Mononuclear cell (primary cell): Measurements from ENCODE around the gene PCDH9. TPM values are rescaled to one million over a fixed set of nuclear protein-coding genes. Genes with fewer than 3 reads are reported as not detected.

ENCODE experiments used
- H3K27me3 ChIP-seq: 2 replicates; pipeline ENCODE4 v1.6.0; 2011; ENCODE audit warnings: low read length, control low read depth; ENCODE audit not compliant: insufficient read depth
- H3K4me1 ChIP-seq: 2 replicates; pipeline ENCODE4 v1.5.1; 2011; ENCODE audit warnings: mild to moderate bottlenecking, low read length, control low read depth; ENCODE audit not compliant: insufficient read depth
- H3K4me3 ChIP-seq: 2 replicates; pipeline ENCODE4 v1.5.1; 2011; ENCODE audit warnings: mild to moderate bottlenecking, low read length, moderate library complexity
- H3K9me3 ChIP-seq: 2 replicates; pipeline ENCODE4 v1.5.1; 2011; ENCODE audit warnings: low read depth, mild to moderate bottlenecking, control low read depth, low read length
- total RNA-seq: library from RNA; depleted of rRNA; stranded (reverse); fragments of >200 nt; gene quantifications from one replicate; pipeline ENCODE4 v1.2.3, GENCODE V29; 2012

PCDH9 gene
- total RNA-seq, 1 donor, result 1.5 TPM

- H3K4me3 ChIP-seq, result no peak overlapping the region
- H3K4me1 ChIP-seq, result no peaks in the 10 kb centered on the region
- H3K27me3 ChIP-seq, result no peaks in the 10 kb centered on the region
- no peaks in the 10 kb centered on the region for H3K9me3 ChIP-seq
Observed at GRCh38 chr13:67078062-67078461, 152.1 kb downstream of the PCDH9 start.

- Histone ChIP-seq H3K27me3 (no peaks in the 10 kb centered on the region), H3K9me3 (no peaks in the 10 kb centered on the region), H3K4me3 (no peak overlapping the region), H3K4me1 (no peaks in the 10 kb centered on the region)
Observed at GRCh38 chr13:67077132-67077531, 153.0 kb downstream of the PCDH9 start.

GRCh38 chr13:67076378-67076777 lies 153.8 kb downstream of the PCDH9 start:
- Histone ChIP-seq H3K4me1 (no peaks in the 10 kb centered on the region), H3K4me3 (no peak overlapping the region), H3K9me3 (no peaks in the 10 kb centered on the region), H3K27me3 (no peaks in the 10 kb centered on the region)

GRCh38 chr13:67075239-67075638 lies 154.9 kb downstream of the PCDH9 start:
- no peak overlapping the region for H3K4me3 ChIP-seq
- H3K4me1 ChIP-seq, result no peaks in the 10 kb centered on the region
- H3K9me3 ChIP-seq, result no peaks in the 10 kb centered on the region
- no peaks in the 10 kb centered on the region for H3K27me3 ChIP-seq

GRCh38 chr13:67071918-67072598 lies 158.1 kb downstream of the PCDH9 start:
- Histone ChIP-seq H3K9me3 (no peaks in the 10 kb centered on the region), H3K27me3 (no peaks in the 10 kb centered on the region), H3K4me1 (no peaks in the 10 kb centered on the region), H3K4me3 (no peak overlapping the region)

GRCh38 chr13:67070306-67070705 lies 159.8 kb downstream of the PCDH9 start:
- no peaks in the 10 kb centered on the region for H3K27me3 ChIP-seq
- no peak overlapping the region for H3K4me3 ChIP-seq
- no peaks in the 10 kb centered on the region for H3K4me1 ChIP-seq
- no peaks in the 10 kb centered on the region for H3K9me3 ChIP-seq

- H3K27me3 ChIP-seq, result no peaks in the 10 kb centered on the region
- H3K4me1 ChIP-seq, result no peaks in the 10 kb centered on the region
- no peaks in the 10 kb centered on the region for H3K9me3 ChIP-seq
- H3K4me3 ChIP-seq, result no peak overlapping the region
Observed at GRCh38 chr13:67069117-67069767, 160.9 kb downstream of the PCDH9 start.

- Histone ChIP-seq H3K4me1 (no peaks in the 10 kb centered on the region), H3K9me3 (no peaks in the 10 kb centered on the region), H3K27me3 (no peaks in the 10 kb centered on the region), H3K4me3 (no peak overlapping the region)
Observed at GRCh38 chr13:67064920-67065319, 165.2 kb downstream of the PCDH9 start.

GRCh38 chr13:67063036-67063435 lies 167.1 kb downstream of the PCDH9 start:
- Histone ChIP-seq H3K4me1 (no peaks in the 10 kb centered on the region), H3K9me3 (no peaks in the 10 kb centered on the region)

GRCh38 chr13:67062160-67062559 lies 168.0 kb downstream of the PCDH9 start:
- H3K9me3 ChIP-seq, result no peaks in the 10 kb centered on the region
- H3K4me1 ChIP-seq, result no peaks in the 10 kb centered on the region
- no peaks in the 10 kb centered on the region for H3K27me3 ChIP-seq
- H3K4me3 ChIP-seq, result no peak overlapping the region

More at GRCh38 chr13:67063036-67063435, 167.1 kb downstream of the PCDH9 start:
- no peak overlapping the region for H3K4me3 ChIP-seq
- no peaks in the 10 kb centered on the region for H3K27me3 ChIP-seq

- no peaks in the 10 kb centered on the region for H3K9me3 ChIP-seq
- H3K27me3 ChIP-seq, result no peaks in the 10 kb centered on the region
- H3K4me3 ChIP-seq, result no peak overlapping the region
- H3K4me1 ChIP-seq, result no peaks in the 10 kb centered on the region
Observed at GRCh38 chr13:67061750-67062149, 168.4 kb downstream of the PCDH9 start.

- H3K4me1 ChIP-seq, result no peaks in the 10 kb centered on the region
- no peaks in the 10 kb centered on the region for H3K27me3 ChIP-seq
- H3K9me3 ChIP-seq, result no peaks in the 10 kb centered on the region
- H3K4me3 ChIP-seq, result no peak overlapping the region
Observed at GRCh38 chr13:67052550-67053490, 177.3 kb downstream of the PCDH9 start.

GRCh38 chr13:67049744-67050143 lies 180.4 kb downstream of the PCDH9 start:
- H3K9me3 ChIP-seq, result no peaks in the 10 kb centered on the region
- H3K27me3 ChIP-seq, result no peaks in the 10 kb centered on the region
- H3K4me1 ChIP-seq, result no peaks in the 10 kb centered on the region
- no peak overlapping the region for H3K4me3 ChIP-seq

- Histone ChIP-seq H3K9me3 (no peaks in the 10 kb centered on the region), H3K27me3 (no peaks in the 10 kb centered on the region), H3K4me3 (no peak overlapping the region), H3K4me1 (no peaks in the 10 kb centered on the region)
Observed at GRCh38 chr13:67048821-67049150, 181.3 kb downstream of the PCDH9 start.

GRCh38 chr13:67048084-67048820 lies 181.9 kb downstream of the PCDH9 start:
- H3K27me3 ChIP-seq, result no peaks in the 10 kb centered on the region
- H3K4me3 ChIP-seq, result no peak overlapping the region
- H3K9me3 ChIP-seq, result no peaks in the 10 kb centered on the region
- H3K4me1 ChIP-seq, result no peaks in the 10 kb centered on the region
